Mesothelial cell of epicardium (in vitro differentiated cells): Measurements from ENCODE around the gene SNRNP25. TPM values are rescaled to one million over a fixed set of nuclear protein-coding genes. Genes with fewer than 3 reads are reported as not detected.

ENCODE experiments used
- DNase-seq, 2 experiments: peaks; one replicate each; pipeline ENCODE4 v3.0.0; 2021; ENCODE audit warnings: low spot score in 2 of 2; ENCODE audit not compliant: unreplicated experiment in 2 of 2
- H3K27ac Mint-ChIP-seq: 2 replicates; pipeline ENCODE4 v1.8.0; 2021; ENCODE audit warnings: mixed read lengths
- H3K27me3 Mint-ChIP-seq: 2 replicates; pipeline ENCODE4 v1.8.0; 2021; ENCODE audit warnings: low read depth, mixed read lengths
- H3K36me3 Mint-ChIP-seq: 2 replicates; pipeline ENCODE4 v1.8.0; 2021; ENCODE audit warnings: mixed read lengths
- H3K4me1 Mint-ChIP-seq: 2 replicates; pipeline ENCODE4 v1.8.0; 2021; ENCODE audit warnings: mixed read lengths
- H3K4me3 Mint-ChIP-seq: 2 replicates; pipeline ENCODE4 v1.8.0; 2021; ENCODE audit warnings: mild to moderate bottlenecking, moderate library complexity, mixed read lengths
- H3K9me3 Mint-ChIP-seq: 2 replicates; pipeline ENCODE4 v1.8.0; 2021; ENCODE audit warnings: mixed read lengths
- total RNA-seq: library from RNA; stranded (reverse); gene quantifications from 3 replicates; pipeline ENCODE4 v1.2.1, GENCODE V29; 2021
- TF ChIP-seq, protein P1 (sequence below): fragments of 200-600 bp; sonication (generic); IDR thresholded peaks from one replicate; pipeline ENCODE4 v1.5.0; 2021; ENCODE audit warnings: antibody characterized with exemption; ENCODE audit not compliant: unreplicated experiment

SNRNP25 gene
- total RNA-seq, 1 donor from 2014 or later, result 33.1 TPM

DNA sequence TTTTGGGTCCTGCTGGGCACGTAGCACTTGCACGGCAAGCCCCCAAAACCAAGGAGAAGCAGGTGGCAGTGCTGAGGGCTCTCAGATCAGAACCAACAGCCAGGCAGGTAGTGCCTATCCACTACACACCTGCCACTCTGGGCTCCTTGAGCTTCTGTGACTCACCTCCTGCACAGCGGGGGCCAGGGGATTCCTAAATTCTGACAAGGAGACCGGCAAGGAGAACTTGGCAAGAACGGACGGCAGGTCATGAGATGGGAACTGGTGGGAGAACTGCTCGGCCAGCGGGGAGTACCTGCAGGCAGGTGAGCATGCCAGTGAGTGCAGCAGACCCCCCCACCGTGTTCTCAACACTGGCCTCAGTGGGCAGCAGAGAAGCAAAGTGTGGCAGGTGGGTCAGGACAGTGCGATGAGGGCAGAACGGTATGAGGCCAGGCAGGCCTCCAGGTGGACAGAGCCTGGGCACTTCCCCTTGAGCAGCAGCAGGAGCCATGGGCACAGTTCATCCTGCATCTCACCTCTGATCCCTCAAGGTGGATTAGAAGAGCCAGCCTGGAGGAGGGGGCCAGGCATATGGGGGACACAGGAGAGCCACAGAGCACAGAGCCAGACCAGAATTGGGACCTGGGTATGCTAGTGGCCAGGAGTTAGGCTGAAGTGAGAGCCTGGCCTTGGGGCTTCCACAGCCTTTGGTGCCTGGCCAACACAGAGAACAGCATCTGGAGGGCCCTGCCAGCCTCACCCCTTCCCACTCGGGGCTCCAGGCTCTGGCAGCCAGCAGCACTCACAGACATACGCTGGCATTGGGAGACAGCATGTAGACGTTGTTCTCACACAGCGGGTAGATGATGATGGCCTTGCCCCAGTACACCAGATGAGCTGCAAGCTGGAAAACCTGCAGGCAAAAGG, 39.1 kb downstream of the SNRNP25 start:
- H3K4me3 Mint-ChIP-seq, result no peak overlapping the region
- H3K27ac Mint-ChIP-seq, result no peak overlapping the region
- H3K4me1 Mint-ChIP-seq, result peaks cover 2% of the 10 kb centered on the region
- H3K36me3 Mint-ChIP-seq, result peaks cover 14% of the 10 kb centered on the region
- no peak for DNase-seq
- H3K9me3 Mint-ChIP-seq, result no peaks in the 10 kb centered on the region
- TF ChIP-seq, protein P1, sequence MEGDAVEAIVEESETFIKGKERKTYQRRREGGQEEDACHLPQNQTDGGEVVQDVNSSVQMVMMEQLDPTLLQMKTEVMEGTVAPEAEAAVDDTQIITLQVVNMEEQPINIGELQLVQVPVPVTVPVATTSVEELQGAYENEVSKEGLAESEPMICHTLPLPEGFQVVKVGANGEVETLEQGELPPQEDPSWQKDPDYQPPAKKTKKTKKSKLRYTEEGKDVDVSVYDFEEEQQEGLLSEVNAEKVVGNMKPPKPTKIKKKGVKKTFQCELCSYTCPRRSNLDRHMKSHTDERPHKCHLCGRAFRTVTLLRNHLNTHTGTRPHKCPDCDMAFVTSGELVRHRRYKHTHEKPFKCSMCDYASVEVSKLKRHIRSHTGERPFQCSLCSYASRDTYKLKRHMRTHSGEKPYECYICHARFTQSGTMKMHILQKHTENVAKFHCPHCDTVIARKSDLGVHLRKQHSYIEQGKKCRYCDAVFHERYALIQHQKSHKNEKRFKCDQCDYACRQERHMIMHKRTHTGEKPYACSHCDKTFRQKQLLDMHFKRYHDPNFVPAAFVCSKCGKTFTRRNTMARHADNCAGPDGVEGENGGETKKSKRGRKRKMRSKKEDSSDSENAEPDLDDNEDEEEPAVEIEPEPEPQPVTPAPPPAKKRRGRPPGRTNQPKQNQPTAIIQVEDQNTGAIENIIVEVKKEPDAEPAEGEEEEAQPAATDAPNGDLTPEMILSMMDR, result no peak
- H3K27me3 Mint-ChIP-seq, result no peaks in the 10 kb centered on the region

DNA sequence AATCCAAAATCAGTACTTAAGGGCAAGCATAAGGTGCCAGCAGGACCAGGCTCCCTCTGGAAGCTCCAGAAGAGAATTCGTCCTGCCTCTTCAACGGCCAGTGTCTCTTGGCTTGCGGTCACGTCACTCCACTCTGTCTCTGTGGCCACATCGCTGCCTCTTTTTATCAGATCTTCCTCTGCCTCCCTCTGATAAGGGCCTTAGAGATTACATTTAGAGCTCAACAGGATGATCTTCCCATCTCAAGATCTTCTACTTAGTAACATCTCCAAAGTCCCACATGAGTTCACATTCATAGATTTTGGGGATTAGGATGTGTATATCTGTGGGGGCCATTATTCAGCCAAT, 41.3 kb downstream of the SNRNP25 start:
- H3K27me3 Mint-ChIP-seq, result no peaks in the 10 kb centered on the region
- H3K36me3 Mint-ChIP-seq, result peaks cover 12% of the 10 kb centered on the region
- TF ChIP-seq, protein P1, result no peak
- no peak for DNase-seq
- H3K4me1 Mint-ChIP-seq, result peaks cover 2% of the 10 kb centered on the region
- no peak overlapping the region for H3K27ac Mint-ChIP-seq
- H3K9me3 Mint-ChIP-seq, result no peaks in the 10 kb centered on the region
- no peak overlapping the region for H3K4me3 Mint-ChIP-seq

DNA sequence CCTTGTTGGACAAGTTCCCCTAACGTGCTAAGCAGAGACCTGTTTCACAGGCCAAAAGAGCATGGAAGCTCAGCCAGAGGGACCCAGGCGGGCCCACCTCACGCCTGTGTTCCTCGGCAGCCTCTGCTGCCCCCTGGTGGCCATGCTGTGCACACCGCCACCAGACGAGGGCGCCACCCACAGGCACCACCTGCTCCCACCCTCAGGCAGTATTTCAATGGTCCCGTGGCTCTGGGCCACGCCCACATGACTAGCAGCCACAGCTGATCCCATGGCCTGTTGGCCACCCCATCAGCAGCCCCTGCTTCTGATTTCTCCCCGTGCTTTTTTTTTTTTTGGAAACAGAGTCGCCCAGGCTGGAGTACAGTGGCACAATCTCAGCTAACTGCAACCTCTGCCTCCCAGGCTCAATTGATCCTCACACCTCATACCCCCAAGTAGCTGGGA, 43.3 kb downstream of the SNRNP25 start:
- no peaks in the 10 kb centered on the region for H3K27me3 Mint-ChIP-seq
- no peaks in the 10 kb centered on the region for H3K9me3 Mint-ChIP-seq
- peak; percentile 73 to 89 for DNase-seq
- H3K27ac Mint-ChIP-seq, result no peak overlapping the region
- no peak overlapping the region for H3K4me3 Mint-ChIP-seq
- TF ChIP-seq, protein P1, result peak; percentile 97
- H3K36me3 Mint-ChIP-seq, result peaks cover 7% of the 10 kb centered on the region
- H3K4me1 Mint-ChIP-seq, result peaks cover 2% of the 10 kb centered on the region

DNA sequence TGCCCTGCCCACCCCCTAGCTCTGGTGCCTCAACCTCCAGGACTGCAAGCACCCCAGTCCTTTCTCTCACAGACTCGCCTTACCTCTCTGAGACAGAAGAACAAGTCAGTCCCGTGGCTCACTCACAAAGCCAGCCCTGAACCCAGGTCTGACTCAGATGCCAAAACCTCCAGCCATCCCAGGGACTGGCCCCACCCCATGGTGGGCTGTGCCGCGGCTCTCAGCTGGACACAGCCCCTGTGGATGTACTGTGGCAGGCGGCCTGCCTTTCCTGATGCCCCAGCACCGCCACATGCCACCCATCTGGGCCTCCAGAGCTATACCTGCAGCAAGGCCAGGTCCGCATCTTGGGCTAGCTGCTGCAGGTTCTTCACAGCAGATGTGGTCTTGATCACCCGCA, 44.2 kb downstream of the SNRNP25 start:
- no peak overlapping the region for H3K27ac Mint-ChIP-seq
- no peaks in the 10 kb centered on the region for H3K9me3 Mint-ChIP-seq
- H3K4me3 Mint-ChIP-seq, result no peak overlapping the region

DNA sequence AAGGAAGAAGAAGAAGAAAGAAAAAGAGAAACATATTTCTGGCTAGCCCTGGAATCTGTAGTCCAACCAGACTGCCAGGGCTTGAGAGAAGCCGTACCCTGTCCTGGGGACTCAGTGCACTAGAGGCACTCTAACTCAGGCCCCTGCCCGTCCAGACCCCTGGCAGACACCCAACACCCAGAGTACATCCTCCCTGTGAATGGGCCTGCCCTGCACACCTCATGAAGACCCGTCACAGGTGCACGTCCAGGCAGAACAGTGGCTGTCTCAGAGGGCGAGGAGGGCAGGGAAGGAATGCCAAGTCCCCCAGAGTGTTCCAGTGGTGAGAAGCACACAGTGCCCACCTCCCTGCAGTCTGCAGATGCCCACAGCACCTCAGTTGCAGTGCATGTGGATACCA, 47.4 kb downstream of the SNRNP25 start:
- TF ChIP-seq, protein P1, result no peak
- Mint-ChIP-seq H3K27me3 (no peaks in the 10 kb centered on the region), H3K36me3 (peaks cover 4% of the 10 kb centered on the region), H3K4me1 (peaks cover 2% of the 10 kb centered on the region), H3K27ac (no peak overlapping the region), H3K9me3 (no peaks in the 10 kb centered on the region), H3K4me3 (no peak overlapping the region)
- DNase-seq, result no peak

More for the DNA sequence above, 44.2 kb downstream of the SNRNP25 start:
- DNase-seq, result no peak
- H3K4me1 Mint-ChIP-seq, result peaks cover 2% of the 10 kb centered on the region
- TF ChIP-seq, protein P1, result no peak
- peaks cover 8% of the 10 kb centered on the region for H3K36me3 Mint-ChIP-seq
- H3K27me3 Mint-ChIP-seq, result no peaks in the 10 kb centered on the region
